H9 (cell line): ENCODE results near the gene CROCC2. TPM values are rescaled to one million over a fixed set of nuclear protein-coding genes. Genes with fewer than 3 reads are reported as not detected.

ENCODE experiments used
- DNase-seq: peaks from one replicate; pipeline ENCODE4 v3.0.0-alpha.2; 2017
- H2AFZ ChIP-seq: one replicate; pipeline ENCODE4 v1.6.1; 2013; ENCODE audit warnings: mild to moderate bottlenecking, low read length, control low read depth, moderate library complexity
- H2AK5ac ChIP-seq: 2 replicates; pipeline ENCODE4 v1.6.1; 2013; ENCODE audit warnings: low read length, control low read depth, mixed read lengths; ENCODE audit not compliant: insufficient read length
- H2BK120ac ChIP-seq: one replicate; pipeline ENCODE4 v1.6.1; 2013; ENCODE audit warnings: low read depth, mild to moderate bottlenecking, low read length, control low read depth, inconsistent platforms; ENCODE audit not compliant: poor library complexity, severe bottlenecking
- H2BK12ac ChIP-seq: 2 replicates; pipeline ENCODE4 v1.6.1; 2013; ENCODE audit warnings: low read length, control low read depth, mixed read lengths, low read depth; ENCODE audit not compliant: insufficient read length
- H2BK15ac ChIP-seq: 2 replicates; pipeline ENCODE4 v1.6.1; 2013; ENCODE audit warnings: low read depth, low read length, control low read depth
- H2BK20ac ChIP-seq: one replicate; pipeline ENCODE4 v1.6.1; 2013; ENCODE audit warnings: low read depth, mild to moderate bottlenecking, low read length, control low read depth, inconsistent platforms; ENCODE audit not compliant: poor library complexity, severe bottlenecking
- H2BK5ac ChIP-seq: 2 replicates; pipeline ENCODE4 v1.6.1; 2013; ENCODE audit warnings: low read length, control low read depth, mixed read lengths; ENCODE audit not compliant: insufficient read length
- H3K14ac ChIP-seq: 2 replicates; pipeline ENCODE4 v1.6.1; 2013; ENCODE audit warnings: low read length, control low read depth; ENCODE audit not compliant: insufficient read depth
- H3K18ac ChIP-seq: 2 replicates; pipeline ENCODE4 v1.6.1; 2013; ENCODE audit warnings: low read depth, mild to moderate bottlenecking, mixed read lengths, low read length, control low read depth; ENCODE audit not compliant: insufficient read length
- H3K23ac ChIP-seq: 2 replicates; pipeline ENCODE4 v1.6.1; 2013; ENCODE audit warnings: low read length, control low read depth, mixed read lengths, low read depth; ENCODE audit not compliant: insufficient read length
- H3K23me2 ChIP-seq: 2 replicates; pipeline ENCODE4 v1.6.1; 2013; ENCODE audit warnings: low read depth, mild to moderate bottlenecking, mixed read lengths, low read length, control low read depth; ENCODE audit not compliant: insufficient read length, poor library complexity, severe bottlenecking
- H3K27ac ChIP-seq: 2 replicates; pipeline ENCODE4 v1.5.1; 2013; ENCODE audit warnings: low read length, control low read depth, mixed read lengths, low read depth; ENCODE audit not compliant: insufficient read length
- H3K27me3 ChIP-seq: 2 replicates; pipeline ENCODE4 v1.6.1; 2013; ENCODE audit warnings: low read length, control low read depth, inconsistent platforms; ENCODE audit not compliant: insufficient read depth
- H3K4ac ChIP-seq: 2 replicates; pipeline ENCODE4 v1.6.1; 2013; ENCODE audit warnings: low read depth, mild to moderate bottlenecking, control low read depth, inconsistent platforms, low read length, moderate library complexity
- H3K4me1 ChIP-seq: 2 replicates; pipeline ENCODE4 v1.6.1; 2013; ENCODE audit warnings: low read length, control low read depth, inconsistent platforms; ENCODE audit not compliant: insufficient read depth
- H3K4me2 ChIP-seq: 2 replicates; pipeline ENCODE4 v1.6.1; 2013; ENCODE audit warnings: low read length, control low read depth, mixed read lengths; ENCODE audit not compliant: insufficient read length, insufficient read depth
- H3K56ac ChIP-seq: 2 replicates; pipeline ENCODE4 v1.6.1; 2013; ENCODE audit warnings: low read depth, mild to moderate bottlenecking, mixed read lengths, low read length, control low read depth; ENCODE audit not compliant: insufficient read length
- H3K79me1 ChIP-seq: 2 replicates; pipeline ENCODE4 v1.6.1; 2013; ENCODE audit warnings: low read depth, mild to moderate bottlenecking, moderate library complexity, low read length, control low read depth, inconsistent platforms; ENCODE audit not compliant: insufficient read depth, poor library complexity, severe bottlenecking
- H3K79me2 ChIP-seq: 2 replicates; pipeline ENCODE4 v1.6.1; 2013; ENCODE audit warnings: low read length, control low read depth, inconsistent platforms; ENCODE audit not compliant: insufficient read depth
- H3K9ac ChIP-seq: 2 replicates; pipeline ENCODE4 v1.6.1; 2013; ENCODE audit warnings: low read length, control low read depth, mixed read lengths; ENCODE audit not compliant: insufficient read length; ENCODE audit errors: extremely low read depth
- H3K9me3 ChIP-seq: one replicate; pipeline ENCODE4 v1.6.1; 2013; ENCODE audit warnings: low read depth, low read length, inconsistent platforms; ENCODE audit not compliant: control insufficient read depth
- H3T11ph ChIP-seq: one replicate; pipeline ENCODE4 v1.6.1; 2013; ENCODE audit warnings: mild to moderate bottlenecking, low read length, control low read depth, inconsistent platforms
- H4K20me1 ChIP-seq: one replicate; pipeline ENCODE4 v1.6.1; 2013; ENCODE audit not compliant: control insufficient read depth, insufficient read length, insufficient read depth
- H4K5ac ChIP-seq: 2 replicates; pipeline ENCODE4 v1.6.1; 2013; ENCODE audit warnings: low read depth, mild to moderate bottlenecking, mixed read lengths, low read length, control low read depth; ENCODE audit not compliant: insufficient read length
- H4K8ac ChIP-seq: replicated peaks from 2 replicates; pipeline ENCODE4 v1.6.1; 2013; ENCODE audit warnings: low read length, control low read depth, mixed read lengths, low read depth; ENCODE audit not compliant: insufficient read length
- H4K91ac ChIP-seq: 2 replicates; pipeline ENCODE4 v1.6.1; 2013; ENCODE audit warnings: low read depth, mild to moderate bottlenecking, moderate library complexity, mixed read lengths, low read length, control low read depth; ENCODE audit not compliant: insufficient read length
- H3K27ac Mint-ChIP-seq, 3 experiments: 2 replicates in 2 of 3; 3 replicates in 1 of 3; pipeline ENCODE4 v1.8.0; 2020 to 2021; ENCODE audit warnings: mixed read lengths in 3 of 3, mild to moderate bottlenecking in 1 of 3, moderate library complexity in 1 of 3
- H3K27me3 Mint-ChIP-seq: 2 replicates; pipeline ENCODE4 v1.8.0; 2021; ENCODE audit warnings: low read depth, mild to moderate bottlenecking, moderate library complexity, mixed read lengths
- H3K36me3 Mint-ChIP-seq, 3 experiments: 2 replicates in 2 of 3; 3 replicates in 1 of 3; pipeline ENCODE4 v1.8.0; 2020 to 2021; ENCODE audit warnings: low read depth in 3 of 3, mixed read lengths in 3 of 3; ENCODE audit not compliant: insufficient read depth in 1 of 3
- H3K4me1 Mint-ChIP-seq, 2 experiments: 2 replicates each; pipeline ENCODE4 v1.8.0; 2020; ENCODE audit warnings: mixed read lengths in 2 of 2
- H3K4me3 Mint-ChIP-seq, 2 experiments: 2 replicates in 1 of 2; 3 replicates in 1 of 2; pipeline ENCODE4 v1.8.0; 2020 to 2021; ENCODE audit warnings: mild to moderate bottlenecking in 2 of 2, mixed read lengths in 2 of 2, moderate library complexity in 1 of 2
- H3K9me3 Mint-ChIP-seq, 2 experiments: 2 replicates in 1 of 2; 3 replicates in 1 of 2; pipeline ENCODE4 v1.8.0; 2020; ENCODE audit warnings: mild to moderate bottlenecking in 2 of 2, mixed read lengths in 2 of 2, moderate library complexity in 1 of 2
- WGBS: extraction: QIAGEN DNeasy Blood & Tissue Kit; methylation state at CpG from one replicate; pipeline ENCODE4 v1.1.7; 2013; ENCODE audit warnings: missing lambda C conversion rate, low lambda C conversion rate, mixed read lengths; ENCODE audit not compliant: insufficient read length; ENCODE audit errors: extremely low coverage; 5-methylcytosine and 5-hydroxymethylcytosine counted together
- total RNA-seq: library from RNA; stranded (reverse); gene quantifications from 2 replicates; pipeline ENCODE4 v1.2.1, GENCODE V29; 2021
- TF ChIP-seq, protein P1 (sequence below): fragments of 200-600 bp; sonication (generic); conservative IDR thresholded peaks from 3 replicates; pipeline ENCODE4 v1.8.0; 2021; ENCODE audit warnings: antibody characterized with exemption, mild to moderate bottlenecking

Gene CROCC2
- total RNA-seq, 1 experiment from 2014 or later = not detected

GRCh38 chr2:241025639-241026038 is 119.5 kb downstream of the CROCC2 start:
- H3K36me3 Mint-ChIP-seq = peaks cover 5 to 19% (median 14%) of the 10 kb centered on the region in 3 experiments
- H2AFZ ChIP-seq = no peak overlapping the region
- H3K9ac ChIP-seq = no peak overlapping the region
- H4K91ac ChIP-seq = no peak overlapping the region
- no CpG with 5 or more reads among the region's 1 CpG for WGBS
- H3K27ac Mint-ChIP-seq = no peak overlapping the region
- no peak overlapping the region for H2BK20ac ChIP-seq
- H3K14ac ChIP-seq = no peak overlapping the region
- no peak for DNase-seq
- H3T11ph ChIP-seq = no peak overlapping the region
- no peak overlapping the region for H3K56ac ChIP-seq
- no peak overlapping the region for H2BK120ac ChIP-seq
- H3K27me3 Mint-ChIP-seq = peaks cover 5% of the 10 kb centered on the region
- TF ChIP-seq, protein P1, sequence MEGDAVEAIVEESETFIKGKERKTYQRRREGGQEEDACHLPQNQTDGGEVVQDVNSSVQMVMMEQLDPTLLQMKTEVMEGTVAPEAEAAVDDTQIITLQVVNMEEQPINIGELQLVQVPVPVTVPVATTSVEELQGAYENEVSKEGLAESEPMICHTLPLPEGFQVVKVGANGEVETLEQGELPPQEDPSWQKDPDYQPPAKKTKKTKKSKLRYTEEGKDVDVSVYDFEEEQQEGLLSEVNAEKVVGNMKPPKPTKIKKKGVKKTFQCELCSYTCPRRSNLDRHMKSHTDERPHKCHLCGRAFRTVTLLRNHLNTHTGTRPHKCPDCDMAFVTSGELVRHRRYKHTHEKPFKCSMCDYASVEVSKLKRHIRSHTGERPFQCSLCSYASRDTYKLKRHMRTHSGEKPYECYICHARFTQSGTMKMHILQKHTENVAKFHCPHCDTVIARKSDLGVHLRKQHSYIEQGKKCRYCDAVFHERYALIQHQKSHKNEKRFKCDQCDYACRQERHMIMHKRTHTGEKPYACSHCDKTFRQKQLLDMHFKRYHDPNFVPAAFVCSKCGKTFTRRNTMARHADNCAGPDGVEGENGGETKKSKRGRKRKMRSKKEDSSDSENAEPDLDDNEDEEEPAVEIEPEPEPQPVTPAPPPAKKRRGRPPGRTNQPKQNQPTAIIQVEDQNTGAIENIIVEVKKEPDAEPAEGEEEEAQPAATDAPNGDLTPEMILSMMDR = no peak
- H3K23ac ChIP-seq = no peak overlapping the region
- no peak overlapping the region for H4K5ac ChIP-seq
- H3K18ac ChIP-seq = no peak overlapping the region
- no peaks in the 10 kb centered on the region for H3K79me2 ChIP-seq
- H3K4me1 ChIP-seq = no peaks in the 10 kb centered on the region
- H3K27me3 ChIP-seq = no peaks in the 10 kb centered on the region
- no peak overlapping the region for H2BK5ac ChIP-seq
- no peak overlapping the region for H3K27ac ChIP-seq
- H3K4ac ChIP-seq = no peak overlapping the region
- no peaks in the 10 kb centered on the region for H3K4me1 Mint-ChIP-seq
- no peak overlapping the region for H2AK5ac ChIP-seq
- no peak overlapping the region for H4K8ac ChIP-seq
- H3K9me3 ChIP-seq = no peaks in the 10 kb centered on the region
- H3K9me3 Mint-ChIP-seq = peaks cover 41 to 50% of the 10 kb centered on the region in 2 experiments
- no peaks in the 10 kb centered on the region for H4K20me1 ChIP-seq
- H3K23me2 ChIP-seq = no peaks in the 10 kb centered on the region
- H3K4me3 Mint-ChIP-seq = no peak overlapping the region
- no peak overlapping the region for H3K4me2 ChIP-seq
- H2BK12ac ChIP-seq = no peak overlapping the region
- H2BK15ac ChIP-seq = no peak overlapping the region
- no peaks in the 10 kb centered on the region for H3K79me1 ChIP-seq
